SU-DHL-6 (cell line): ENCODE data around the gene ADCY2.

ENCODE experiments used
- CTCF ChIP-seq: fragments of 200-600 bp; sonication (generic); IDR thresholded peaks from one replicate; pipeline ENCODE4 v1.5.1; 2017; ENCODE audit warnings: antibody characterized with exemption, mild to moderate bottlenecking, low read length, moderate library complexity; ENCODE audit not compliant: insufficient read depth, poor library complexity, severe bottlenecking
- EZH2phosphoT487 ChIP-seq: fragments of 200-600 bp; sonication (generic), shearing (Covaris generic); conservative IDR thresholded peaks from 2 replicates; pipeline ENCODE4 v1.6.1; 2018; ENCODE audit warnings: mild to moderate bottlenecking, antibody characterized with exemption, low read length, moderate library complexity, mixed read lengths

- TF ChIP-seq CTCF (no peak), EZH2phosphoT487 (no peak)
Measured at GRCh38 chr5:7834982-7835381, 439.0 kb downstream of the ADCY2 start.
